ENCODE data around the gene KRTAP4-9. TPM values are rescaled to one million over a fixed set of nuclear protein-coding genes. Genes with fewer than 3 reads are reported as not detected.

Gene KRTAP4-9
- total and polyA plus RNA-seq, 9 donors: not detected

DNA sequence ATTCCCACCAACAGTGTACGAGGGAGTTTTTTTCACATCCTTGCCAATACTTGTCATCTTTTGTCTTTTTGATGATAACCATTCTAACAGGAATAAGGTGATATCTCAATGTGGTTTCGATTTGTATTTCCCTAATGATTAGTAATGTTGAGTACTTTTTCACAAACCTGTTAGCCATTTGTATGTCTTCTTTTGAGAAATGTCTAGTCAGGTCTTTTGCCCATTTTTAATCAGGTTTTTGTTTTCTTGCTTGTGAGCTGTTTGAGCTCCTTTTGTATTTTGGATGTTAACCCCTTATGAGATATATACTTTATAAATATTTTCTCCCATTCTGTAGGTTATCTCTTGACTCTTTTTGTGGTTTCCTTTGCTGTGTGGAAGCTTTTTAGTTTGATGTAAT is 46.3 kb downstream of the KRTAP4-9 start:
- Histone ChIP-seq H3K9me3 (no peaks in the 10 kb centered on the region), H3K27ac (no peak overlapping the region), H3K36me3 (no peaks in the 10 kb centered on the region), H3K4me3 (no peak overlapping the region), H3K27me3 (no peaks in the 10 kb centered on the region), H3K4me1 (ENCODE audit: insufficient read depth) (no peaks in the 10 kb centered on the region)
- intact Hi-C loops (cut with DNase I): no loop called here
- no peak for DNase-seq
- TF ChIP-seq EP300 (IDR thresholded peaks at IDR 0.05) (no peak), POLR2A (IDR thresholded peaks at IDR 0.05) (no peak)
- TF ChIP-seq, protein P1, sequence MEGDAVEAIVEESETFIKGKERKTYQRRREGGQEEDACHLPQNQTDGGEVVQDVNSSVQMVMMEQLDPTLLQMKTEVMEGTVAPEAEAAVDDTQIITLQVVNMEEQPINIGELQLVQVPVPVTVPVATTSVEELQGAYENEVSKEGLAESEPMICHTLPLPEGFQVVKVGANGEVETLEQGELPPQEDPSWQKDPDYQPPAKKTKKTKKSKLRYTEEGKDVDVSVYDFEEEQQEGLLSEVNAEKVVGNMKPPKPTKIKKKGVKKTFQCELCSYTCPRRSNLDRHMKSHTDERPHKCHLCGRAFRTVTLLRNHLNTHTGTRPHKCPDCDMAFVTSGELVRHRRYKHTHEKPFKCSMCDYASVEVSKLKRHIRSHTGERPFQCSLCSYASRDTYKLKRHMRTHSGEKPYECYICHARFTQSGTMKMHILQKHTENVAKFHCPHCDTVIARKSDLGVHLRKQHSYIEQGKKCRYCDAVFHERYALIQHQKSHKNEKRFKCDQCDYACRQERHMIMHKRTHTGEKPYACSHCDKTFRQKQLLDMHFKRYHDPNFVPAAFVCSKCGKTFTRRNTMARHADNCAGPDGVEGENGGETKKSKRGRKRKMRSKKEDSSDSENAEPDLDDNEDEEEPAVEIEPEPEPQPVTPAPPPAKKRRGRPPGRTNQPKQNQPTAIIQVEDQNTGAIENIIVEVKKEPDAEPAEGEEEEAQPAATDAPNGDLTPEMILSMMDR (IDR thresholded peaks at IDR 0.05): no peak
- WGBS, 3 donors: 46 to 55% (median 49%) methylated on average over 2 of the region's 2 CpGs

DNA sequence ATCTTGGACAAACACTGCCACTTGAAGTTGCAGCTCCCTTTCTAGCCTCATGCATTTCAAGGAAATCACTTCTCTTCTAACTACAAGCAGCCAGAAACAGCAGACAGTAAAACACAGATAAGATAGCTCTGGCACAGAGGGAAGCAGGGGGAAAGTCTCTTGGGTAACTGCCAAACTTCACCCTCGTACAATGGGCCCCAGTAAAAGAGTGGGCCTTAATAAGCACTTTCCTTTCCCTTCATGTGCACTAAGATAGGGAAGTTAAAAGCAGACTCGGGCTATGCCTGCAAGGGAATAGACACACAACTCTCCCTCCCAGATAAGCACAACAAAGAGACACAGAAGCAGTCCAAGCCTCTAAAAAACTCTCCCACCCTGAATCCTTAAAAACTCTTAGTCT is 48.7 kb downstream of the KRTAP4-9 start:
- 3 to 11% (median 8%) methylated on average over 2 of the region's 2 CpGs for WGBS, 3 donors
- H3K4me1 ChIP-seq (ENCODE audit: insufficient read depth): no peaks in the 10 kb centered on the region
- intact Hi-C loops (cut with DNase I): no loop called here

More for the DNA sequence above, 48.7 kb downstream of the KRTAP4-9 start:
- no peak for DNase-seq
- Histone ChIP-seq H3K9me3 (no peaks in the 10 kb centered on the region), H3K27ac (no peak overlapping the region), H3K36me3 (no peaks in the 10 kb centered on the region), H3K4me3 (no peak overlapping the region), H3K27me3 (no peaks in the 10 kb centered on the region)
- TF ChIP-seq POLR2A (IDR thresholded peaks at IDR 0.05): no peak
- TF ChIP-seq, protein P1 (IDR thresholded peaks at IDR 0.05): no peak
- TF ChIP-seq EP300 (IDR thresholded peaks at IDR 0.05): no peak

Other genes starting within 250 kb of the KRTAP4-9 start
Only the 30 nearest of the 39 such genes appear.
- under 1 TPM in 1 of 7 donors, not detected in 6; 0.69 TPM for gene KRT39, start 138.4 kb upstream of the KRTAP4-9 start, total RNA-seq
- gene KRT39, start 138.4 kb upstream of the KRTAP4-9 start, polyA plus RNA-seq: not detected
- gene KRT40, start 121.1 kb upstream of the KRTAP4-9 start, total RNA-seq: not detected
- not detected for gene KRT40, start 121.1 kb upstream of the KRTAP4-9 start, polyA plus RNA-seq
- not detected for gene KRTAP3-3, start 111.2 kb upstream of the KRTAP4-9 start, total RNA-seq
- gene KRTAP3-3, start 111.2 kb upstream of the KRTAP4-9 start, polyA plus RNA-seq: not detected
- gene KRTAP3-2, start 105.5 kb upstream of the KRTAP4-9 start, total RNA-seq: not detected
- gene KRTAP3-2, start 105.5 kb upstream of the KRTAP4-9 start, polyA plus RNA-seq: not detected
- not detected for gene KRTAP3-1, start 96.3 kb upstream of the KRTAP4-9 start, total RNA-seq
- not detected for gene KRTAP3-1, start 96.3 kb upstream of the KRTAP4-9 start, polyA plus RNA-seq
- gene KRTAP1-5, start 78.2 kb upstream of the KRTAP4-9 start, total RNA-seq: not detected
- under 1 TPM in 1 of 2 donors, not detected in 1; 0.06 TPM for gene KRTAP1-5, start 78.2 kb upstream of the KRTAP4-9 start, polyA plus RNA-seq
- gene KRTAP1-4, start 75.2 kb upstream of the KRTAP4-9 start, total RNA-seq: not detected
- gene KRTAP1-4, start 75.2 kb upstream of the KRTAP4-9 start, polyA plus RNA-seq: not detected
- gene KRTAP1-3, start 70.5 kb upstream of the KRTAP4-9 start, total RNA-seq: not detected
- gene KRTAP1-3, start 70.5 kb upstream of the KRTAP4-9 start, polyA plus RNA-seq: not detected
- gene KRTAP1-1, start 63.9 kb upstream of the KRTAP4-9 start, total RNA-seq: not detected
- gene KRTAP1-1, start 63.9 kb upstream of the KRTAP4-9 start, polyA plus RNA-seq: not detected
- gene KRTAP2-1, start 58.1 kb upstream of the KRTAP4-9 start, total RNA-seq: not detected
- gene KRTAP2-1, start 58.1 kb upstream of the KRTAP4-9 start, polyA plus RNA-seq: not detected
- gene KRTAP2-2, start 50.2 kb upstream of the KRTAP4-9 start, total RNA-seq: not detected
- not detected for gene KRTAP2-2, start 50.2 kb upstream of the KRTAP4-9 start, polyA plus RNA-seq
- not detected for gene KRTAP2-3, start 45.3 kb upstream of the KRTAP4-9 start, total RNA-seq
- gene KRTAP2-3, start 45.3 kb upstream of the KRTAP4-9 start, polyA plus RNA-seq: not detected
- not detected for gene KRTAP2-4, start 39.5 kb upstream of the KRTAP4-9 start, total RNA-seq
- gene KRTAP2-4, start 39.5 kb upstream of the KRTAP4-9 start, polyA plus RNA-seq: not detected
- not detected for gene KRTAP4-7, start 21.2 kb upstream of the KRTAP4-9 start, total RNA-seq
- gene KRTAP4-7, start 21.2 kb upstream of the KRTAP4-9 start, polyA plus RNA-seq: not detected
- not detected for gene KRTAP4-8, start 7.2 kb upstream of the KRTAP4-9 start, total RNA-seq
- not detected for gene KRTAP4-8, start 7.2 kb upstream of the KRTAP4-9 start, polyA plus RNA-seq
- gene KRTAP4-16, start 3.2 kb upstream of the KRTAP4-9 start, total RNA-seq: not detected
- not detected for gene KRTAP4-16, start 3.2 kb upstream of the KRTAP4-9 start, polyA plus RNA-seq
- gene KRTAP4-11, start 13.0 kb downstream of the KRTAP4-9 start, total RNA-seq: not detected
- not detected for gene KRTAP4-11, start 13.0 kb downstream of the KRTAP4-9 start, polyA plus RNA-seq
- gene KRTAP4-12, start 18.8 kb downstream of the KRTAP4-9 start, total RNA-seq: not detected
- not detected for gene KRTAP4-12, start 18.8 kb downstream of the KRTAP4-9 start, polyA plus RNA-seq
- not detected for gene KRTAP4-6, start 35.2 kb downstream of the KRTAP4-9 start, total RNA-seq
- not detected for gene KRTAP4-6, start 35.2 kb downstream of the KRTAP4-9 start, polyA plus RNA-seq
- not detected for gene KRTAP4-5, start 44.4 kb downstream of the KRTAP4-9 start, total RNA-seq
- not detected for gene KRTAP4-5, start 44.4 kb downstream of the KRTAP4-9 start, polyA plus RNA-seq
- gene KRTAP4-4, start 55.4 kb downstream of the KRTAP4-9 start, total RNA-seq: not detected
- gene KRTAP4-4, start 55.4 kb downstream of the KRTAP4-9 start, polyA plus RNA-seq: not detected
- not detected for gene KRTAP4-3, start 62.8 kb downstream of the KRTAP4-9 start, total RNA-seq
- gene KRTAP4-3, start 62.8 kb downstream of the KRTAP4-9 start, polyA plus RNA-seq: not detected
- gene KRTAP4-2, start 72.8 kb downstream of the KRTAP4-9 start, total RNA-seq: not detected
- not detected for gene KRTAP4-2, start 72.8 kb downstream of the KRTAP4-9 start, polyA plus RNA-seq
- gene KRTAP4-1, start 79.5 kb downstream of the KRTAP4-9 start, total RNA-seq: not detected
- not detected for gene KRTAP4-1, start 79.5 kb downstream of the KRTAP4-9 start, polyA plus RNA-seq
- not detected for gene KRTAP9-1, start 84.5 kb downstream of the KRTAP4-9 start, total RNA-seq
- gene KRTAP9-1, start 84.5 kb downstream of the KRTAP4-9 start, polyA plus RNA-seq: not detected
- not detected for gene KRTAP9-2, start 121.3 kb downstream of the KRTAP4-9 start, total RNA-seq
- gene KRTAP9-2, start 121.3 kb downstream of the KRTAP4-9 start, polyA plus RNA-seq: not detected
- not detected for gene KRTAP9-3, start 127.1 kb downstream of the KRTAP4-9 start, total RNA-seq
- gene KRTAP9-3, start 127.1 kb downstream of the KRTAP4-9 start, polyA plus RNA-seq: not detected
- not detected for gene KRTAP9-8, start 132.6 kb downstream of the KRTAP4-9 start, total RNA-seq
- gene KRTAP9-8, start 132.6 kb downstream of the KRTAP4-9 start, polyA plus RNA-seq: not detected
- not detected for gene KRTAP9-4, start 144.3 kb downstream of the KRTAP4-9 start, total RNA-seq
- gene KRTAP9-4, start 144.3 kb downstream of the KRTAP4-9 start, polyA plus RNA-seq: not detected
- gene KRTAP9-9, start 150.0 kb downstream of the KRTAP4-9 start, total RNA-seq: not detected
- gene KRTAP9-9, start 150.0 kb downstream of the KRTAP4-9 start, polyA plus RNA-seq: not detected